ENCODE data around the gene LBP.
A peak's percentile ranks its signal among the peaks of the same experiment; 100 is the strongest.

Gene LBP

GRCh38 chr20:38334016-38334415 lies 12.3 kb upstream of the LBP start:
- no peak for TF ChIP-seq FOXP2 (optimal IDR thresholded peaks at IDR 0.05; ENCODE audit: borderline replicate concordance, extremely low read depth, extremely low read length, insufficient read depth)
- no peak for TF ChIP-seq TAF1 (IDR thresholded peaks at IDR 0.05; ENCODE audit: borderline replicate concordance, insufficient read depth, low read length)
- TF ChIP-seq, protein P1, sequence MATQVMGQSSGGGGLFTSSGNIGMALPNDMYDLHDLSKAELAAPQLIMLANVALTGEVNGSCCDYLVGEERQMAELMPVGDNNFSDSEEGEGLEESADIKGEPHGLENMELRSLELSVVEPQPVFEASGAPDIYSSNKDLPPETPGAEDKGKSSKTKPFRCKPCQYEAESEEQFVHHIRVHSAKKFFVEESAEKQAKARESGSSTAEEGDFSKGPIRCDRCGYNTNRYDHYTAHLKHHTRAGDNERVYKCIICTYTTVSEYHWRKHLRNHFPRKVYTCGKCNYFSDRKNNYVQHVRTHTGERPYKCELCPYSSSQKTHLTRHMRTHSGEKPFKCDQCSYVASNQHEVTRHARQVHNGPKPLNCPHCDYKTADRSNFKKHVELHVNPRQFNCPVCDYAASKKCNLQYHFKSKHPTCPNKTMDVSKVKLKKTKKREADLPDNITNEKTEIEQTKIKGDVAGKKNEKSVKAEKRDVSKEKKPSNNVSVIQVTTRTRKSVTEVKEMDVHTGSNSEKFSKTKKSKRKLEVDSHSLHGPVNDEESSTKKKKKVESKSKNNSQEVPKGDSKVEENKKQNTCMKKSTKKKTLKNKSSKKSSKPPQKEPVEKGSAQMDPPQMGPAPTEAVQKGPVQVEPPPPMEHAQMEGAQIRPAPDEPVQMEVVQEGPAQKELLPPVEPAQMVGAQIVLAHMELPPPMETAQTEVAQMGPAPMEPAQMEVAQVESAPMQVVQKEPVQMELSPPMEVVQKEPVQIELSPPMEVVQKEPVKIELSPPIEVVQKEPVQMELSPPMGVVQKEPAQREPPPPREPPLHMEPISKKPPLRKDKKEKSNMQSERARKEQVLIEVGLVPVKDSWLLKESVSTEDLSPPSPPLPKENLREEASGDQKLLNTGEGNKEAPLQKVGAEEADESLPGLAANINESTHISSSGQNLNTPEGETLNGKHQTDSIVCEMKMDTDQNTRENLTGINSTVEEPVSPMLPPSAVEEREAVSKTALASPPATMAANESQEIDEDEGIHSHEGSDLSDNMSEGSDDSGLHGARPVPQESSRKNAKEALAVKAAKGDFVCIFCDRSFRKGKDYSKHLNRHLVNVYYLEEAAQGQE (IDR thresholded peaks at IDR 0.05; ENCODE audit: insufficient read depth in 1 of 2, low read depth in 2 of 2, low read length in 2 of 2), result no peak
- no peak for TF ChIP-seq SIN3A (IDR thresholded peaks at IDR 0.05; ENCODE audit: borderline replicate concordance, insufficient read depth, low read length)
- TF ChIP-seq POLR2AphosphoS5 (IDR thresholded peaks at IDR 0.05; ENCODE audit: low read depth, low read length), result no peak

DNA sequence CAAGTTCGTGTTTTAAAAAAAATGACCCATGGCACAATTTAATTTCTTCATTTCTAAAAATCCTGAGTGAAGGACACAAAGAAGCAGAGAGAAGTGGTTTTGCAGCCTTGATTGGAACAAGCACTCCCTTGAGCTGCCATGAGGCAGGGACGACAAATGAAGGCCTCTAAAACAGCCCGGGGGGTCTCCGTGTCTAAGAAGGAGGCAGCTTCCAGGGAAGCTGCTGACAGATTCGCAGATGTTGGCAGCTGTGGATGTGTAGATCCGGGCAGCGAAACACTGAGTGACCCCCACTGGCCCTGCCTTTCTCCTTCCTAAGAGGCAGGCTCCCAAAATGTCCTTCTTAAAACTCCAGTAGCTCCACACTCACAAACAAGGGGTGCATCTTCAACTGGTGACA lies 9.6 kb upstream of the LBP start:
- TF ChIP-seq SIN3A (IDR thresholded peaks at IDR 0.05; ENCODE audit: borderline replicate concordance, insufficient read depth, low read length) (no peak), FOXP2 (optimal IDR thresholded peaks at IDR 0.05; ENCODE audit: borderline replicate concordance, extremely low read depth, extremely low read length, insufficient read depth) (no peak), POLR2AphosphoS5 (IDR thresholded peaks at IDR 0.05; ENCODE audit: low read depth, low read length) (no peak), TAF1 (IDR thresholded peaks at IDR 0.05; ENCODE audit: borderline replicate concordance, insufficient read depth, low read length) (no peak)
- TF ChIP-seq, protein P1 (IDR thresholded peaks at IDR 0.05; ENCODE audit: insufficient read depth in 1 of 2, low read depth in 2 of 2, low read length in 2 of 2), result no peak

DNA sequence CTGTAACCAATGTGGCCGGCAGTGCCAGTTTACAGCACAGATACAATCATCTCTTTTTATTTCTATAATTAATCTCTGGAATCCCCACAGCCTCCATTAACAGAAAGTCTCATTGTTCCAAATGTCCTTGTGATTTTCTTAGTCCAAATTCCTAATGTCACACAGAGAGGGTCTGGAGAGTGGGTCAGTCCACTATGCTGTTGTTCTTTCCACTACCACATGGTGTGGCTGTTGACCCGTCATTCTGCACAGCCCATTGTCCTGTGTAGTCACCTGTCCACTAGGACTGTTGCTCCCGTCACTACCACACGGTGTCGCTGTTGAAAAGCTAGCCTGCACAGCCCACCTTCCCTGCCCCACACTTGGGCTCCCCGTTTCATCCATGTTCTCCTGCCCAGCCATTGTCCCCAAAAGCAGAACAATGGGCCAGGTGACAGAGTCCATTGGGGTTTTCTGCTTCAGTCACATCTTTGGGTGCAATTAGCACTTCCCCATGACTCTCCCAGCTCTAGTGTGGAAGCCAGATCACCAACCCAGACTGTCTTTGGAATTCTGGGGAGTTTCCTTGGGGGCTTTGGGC lies 8.6 kb upstream of the LBP start:
- TF ChIP-seq POLR2AphosphoS5 (IDR thresholded peaks at IDR 0.05; ENCODE audit: low read depth, low read length) (no peak), FOXP2 (optimal IDR thresholded peaks at IDR 0.05; ENCODE audit: borderline replicate concordance, extremely low read depth, extremely low read length, insufficient read depth) (peak; percentile 49)

DNA sequence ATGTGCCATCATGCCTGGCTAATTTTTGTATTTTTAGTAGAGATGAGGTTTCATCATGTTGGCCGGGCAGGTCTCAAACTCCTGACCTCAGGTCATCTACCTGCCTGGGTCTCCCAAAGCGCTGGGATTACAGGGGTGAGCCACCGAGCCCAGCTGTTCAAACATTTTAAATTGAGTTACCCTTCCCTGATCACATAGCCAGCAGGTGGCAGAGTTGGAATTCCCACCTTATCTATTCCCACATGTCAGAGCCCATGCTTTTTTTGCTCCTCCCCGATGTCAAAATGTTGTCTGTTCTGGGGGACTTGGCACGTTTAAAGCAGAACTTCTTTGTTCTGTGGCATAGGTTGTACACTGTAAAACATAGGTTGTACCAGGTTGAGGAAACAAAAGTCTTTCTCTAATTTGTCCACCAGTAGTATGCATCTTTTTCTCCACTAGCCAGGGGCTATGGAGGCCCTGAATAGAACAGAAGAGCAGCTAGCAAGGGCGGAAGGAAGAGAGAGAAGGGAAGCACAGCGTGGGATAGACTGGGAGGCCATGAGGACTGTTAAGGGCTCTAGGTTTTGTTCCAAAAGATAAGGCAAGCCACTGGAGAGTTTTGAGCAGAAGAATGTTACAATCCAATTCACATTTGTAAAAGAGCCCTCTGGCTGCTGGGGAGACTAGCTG lies 7.3 kb upstream of the LBP start:
- TF ChIP-seq POLR2AphosphoS5 (IDR thresholded peaks at IDR 0.05; ENCODE audit: low read depth, low read length), result no peak
- TF ChIP-seq, protein P1 (IDR thresholded peaks at IDR 0.05; ENCODE audit: insufficient read depth in 1 of 2, low read depth in 2 of 2, low read length in 2 of 2), result no peak
- TF ChIP-seq FOXP2 (optimal IDR thresholded peaks at IDR 0.05; ENCODE audit: borderline replicate concordance, extremely low read depth, extremely low read length, insufficient read depth), result no peak

DNA sequence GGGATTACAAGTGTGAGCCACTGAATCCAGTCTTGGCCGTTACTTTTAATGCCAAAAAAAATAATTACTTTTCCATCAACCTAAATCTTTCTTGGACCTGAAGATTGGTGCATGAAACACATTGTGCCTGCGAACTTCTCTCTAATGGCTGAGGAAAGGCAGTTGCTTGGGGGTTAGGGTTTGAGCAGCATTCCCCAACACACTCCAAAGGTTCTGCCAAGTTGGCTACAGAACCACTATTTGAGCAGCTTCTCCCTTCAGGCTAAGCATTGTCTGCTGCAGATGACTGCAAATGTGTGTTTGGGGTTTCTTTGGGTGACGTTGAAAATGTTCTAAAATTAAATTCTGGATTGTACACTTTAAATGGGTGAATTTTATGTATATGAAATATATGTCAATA lies 6.3 kb upstream of the LBP start:
- TF ChIP-seq POLR2AphosphoS5 (IDR thresholded peaks at IDR 0.05; ENCODE audit: low read depth, low read length), result no peak
- TF ChIP-seq SIN3A (IDR thresholded peaks at IDR 0.05; ENCODE audit: borderline replicate concordance, insufficient read depth, low read length), result no peak
- TF ChIP-seq, protein P1 (IDR thresholded peaks at IDR 0.05; ENCODE audit: insufficient read depth in 1 of 2, low read depth in 2 of 2, low read length in 2 of 2), result no peak
- no peak for TF ChIP-seq FOXP2 (optimal IDR thresholded peaks at IDR 0.05; ENCODE audit: borderline replicate concordance, extremely low read depth, extremely low read length, insufficient read depth)
- no peak for TF ChIP-seq TAF1 (IDR thresholded peaks at IDR 0.05; ENCODE audit: borderline replicate concordance, insufficient read depth, low read length)

All from PFSK-1 (cell line).